Smooth muscle cell (in vitro differentiated cells): ENCODE measurements around the gene IL1RAPL2. TPM values are rescaled to one million over a fixed set of nuclear protein-coding genes. Genes with fewer than 3 reads are reported as not detected.

Source experiments
- DNase-seq: peaks from one replicate; lab custom pipeline; 2025; ENCODE audit not compliant: unreplicated experiment; lab: John Stamatoyannopoulos, UW
- H2AFZ ChIP-seq: fragments of 200-600 bp; sonication (generic); 2 replicates; pipeline ENCODE4 v1.6.0; 2016; ENCODE audit warnings: antibody characterized with exemption, low read depth, mild to moderate bottlenecking
- H3F3A ChIP-seq: fragments of 200-600 bp; sonication (generic); 2 replicates; pipeline ENCODE4 v1.6.0; 2017; ENCODE audit warnings: antibody characterized with exemption, low read depth
- H3K27ac ChIP-seq: fragments of 200-600 bp; sonication (generic); 2 replicates; pipeline ENCODE4 v1.5.1; 2016; ENCODE audit warnings: low read depth, mild to moderate bottlenecking
- H3K27me3 ChIP-seq: fragments of 200-600 bp; sonication (generic); 2 replicates; pipeline ENCODE4 v1.6.1; 2016; ENCODE audit warnings: low read depth, mild to moderate bottlenecking
- H3K36me3 ChIP-seq: fragments of 200-600 bp; sonication (generic); 2 replicates; pipeline ENCODE4 v1.5.1; 2016; ENCODE audit warnings: low read depth
- H3K4me1 ChIP-seq: fragments of 200-600 bp; sonication (generic); 2 replicates; pipeline ENCODE4 v1.5.1; 2016; ENCODE audit warnings: low read depth
- H3K4me2 ChIP-seq: fragments of 200-600 bp; sonication (generic); 2 replicates; pipeline ENCODE4 v1.6.0; 2016; ENCODE audit warnings: mild to moderate bottlenecking
- H3K4me3 ChIP-seq: fragments of 200-600 bp; sonication (generic); 2 replicates; pipeline ENCODE4 v1.5.1; 2016; ENCODE audit warnings: mild to moderate bottlenecking
- H3K79me2 ChIP-seq: fragments of 200-600 bp; sonication (generic); 2 replicates; pipeline ENCODE4 v1.6.0; 2016; ENCODE audit warnings: low read depth, mild to moderate bottlenecking
- H3K9ac ChIP-seq: fragments of 200-600 bp; sonication (generic); 2 replicates; pipeline ENCODE4 v1.6.0; 2016; ENCODE audit warnings: low read depth
- H3K9me3 ChIP-seq: fragments of 200-600 bp; sonication (generic); replicated peaks from 2 replicates; pipeline ENCODE4 v1.5.1; 2016; ENCODE audit warnings: low read depth
- H4K20me1 ChIP-seq: fragments of 200-600 bp; sonication (generic); 2 replicates; pipeline ENCODE4 v1.6.0; 2016; ENCODE audit warnings: low read depth
- CTCF ChIP-seq: fragments of 200-600 bp; sonication (generic); IDR thresholded peaks from 2 replicates; pipeline ENCODE4 v1.5.1; 2017; ENCODE audit warnings: borderline replicate concordance, mild to moderate bottlenecking, antibody characterized with exemption; ENCODE audit not compliant: insufficient read depth, poor library complexity, severe bottlenecking
- WGBS: methylation state at CpG from one replicate; pipeline ENCODE4 v1.1.7; 2016; ENCODE audit warnings: low lambda C conversion rate; 5-methylcytosine and 5-hydroxymethylcytosine counted together
- polyA plus RNA-seq: library from polyadenylated mRNA; unstranded; fragments of >200 nt; fragmentation: Nextera tagmentation; extraction: Ambion mirVana; gene quantifications from 2 replicates; pipeline ENCODE4 v1.2.1, GENCODE V29; 2016
- small RNA-seq: library from RNA; depleted of rRNA; stranded (forward); fragments of <200 nt; gene quantifications from one replicate; pipeline ENCODE3, GENCODE V24; 2014
- total RNA-seq: library from RNA; depleted of rRNA; stranded (reverse); fragments of >200 nt; gene quantifications from 2 replicates; pipeline ENCODE4 v1.2.3, GENCODE V29; 2014

The IL1RAPL2 gene
- total and polyA plus RNA-seq, 2 experiments from 2014 or later, result not detected

DNA sequence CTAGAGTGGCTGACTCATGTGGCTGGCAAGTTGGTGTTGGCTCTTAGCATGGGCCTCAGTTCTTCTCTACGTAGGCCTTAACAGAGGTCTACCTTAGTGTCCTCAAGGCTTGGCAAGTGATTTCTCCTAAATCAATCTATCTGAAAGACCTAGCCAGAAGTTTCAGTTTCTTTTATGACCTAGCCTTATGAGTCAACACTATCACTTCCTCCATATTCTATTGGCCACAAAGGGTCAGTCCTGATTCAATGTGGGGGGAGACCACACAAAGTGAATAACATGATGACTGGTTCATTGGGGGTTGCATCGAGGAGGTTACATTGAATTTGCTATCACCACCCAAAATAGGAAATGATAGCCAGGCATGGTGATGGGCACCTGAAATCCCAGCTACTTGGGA, 1250.5 kb downstream of the IL1RAPL2 start:
- Histone ChIP-seq H3F3A (no peaks in the 10 kb centered on the region), H3K36me3 (no peaks in the 10 kb centered on the region), H3K4me3 (no peak overlapping the region), H3K27me3 (no peaks in the 10 kb centered on the region), H2AFZ (no peak overlapping the region), H3K79me2 (no peaks in the 10 kb centered on the region), H3K27ac (no peak overlapping the region), H3K4me1 (no peaks in the 10 kb centered on the region), H4K20me1 (no peaks in the 10 kb centered on the region), H3K9me3 (no peaks in the 10 kb centered on the region), H3K9ac (no peak overlapping the region), H3K4me2 (no peak overlapping the region)
- DNase-seq, result no peak
- 81% methylated on average over 2 of the region's 2 CpGs for WGBS
- TF ChIP-seq CTCF, result no peak

Small RNA genes within 50 kb of the gene (small RNA-seq; reads per million reads assigned to genes)
- not detected for gene RNU6-207P
